ENCODE measurements around the gene WDR55. TPM values are rescaled to one million over a fixed set of nuclear protein-coding genes. Genes with fewer than 3 reads are reported as not detected.

Gene WDR55
- total and polyA plus RNA-seq, 2 of the 13 experiments (the other 11 are each of a cell fraction or from before 2014, with no cell fraction given): 17.7 to 18.2 TPM

DNA sequence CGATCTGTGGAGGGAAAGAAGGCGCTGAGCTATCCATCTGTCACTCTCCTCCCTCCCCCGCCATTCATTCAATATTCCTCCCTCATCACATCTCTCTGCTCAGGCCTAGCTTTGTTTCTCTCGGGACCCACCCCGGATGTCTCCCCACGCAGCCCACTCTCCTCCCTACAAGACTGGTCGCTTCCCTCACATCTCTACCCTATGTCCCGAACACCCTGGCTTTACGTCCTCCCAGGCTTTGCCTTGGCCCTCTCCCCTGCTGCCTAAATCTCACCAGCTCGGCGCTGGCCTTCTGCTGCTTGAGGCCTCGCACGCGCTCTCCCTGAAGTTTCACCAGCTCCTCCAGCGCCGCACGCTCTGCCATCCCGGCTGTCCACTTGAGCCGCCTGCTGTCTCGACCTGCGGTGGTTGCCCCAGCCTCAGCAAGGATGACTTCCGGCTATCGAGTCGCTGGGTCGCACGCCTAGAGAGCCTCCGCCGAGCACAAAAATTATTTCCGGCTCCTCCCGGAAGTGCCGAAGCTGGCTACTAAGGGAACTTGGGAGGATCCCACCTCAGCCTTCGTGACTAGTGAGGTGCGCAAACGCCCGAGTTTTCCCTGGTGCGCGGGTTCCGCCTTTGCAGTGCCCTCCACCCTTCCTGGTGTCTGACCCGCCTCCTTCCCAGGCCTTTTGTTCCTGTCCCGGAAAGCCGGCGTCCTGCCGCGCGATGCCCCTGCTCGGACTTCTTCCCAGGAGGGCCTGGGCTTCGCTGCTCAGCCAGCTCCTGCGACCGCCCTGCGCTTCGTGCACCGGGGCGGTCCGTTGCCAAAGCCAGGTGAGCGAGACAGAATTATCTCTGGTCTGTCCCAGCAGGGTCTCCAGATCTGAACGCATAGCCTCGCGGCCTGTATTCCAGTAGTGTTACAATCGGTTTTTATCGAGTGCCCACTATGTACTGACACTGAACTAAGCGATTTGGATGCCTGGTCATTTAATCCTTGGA lies 26.5 kb downstream of the WDR55 start, which contains the start of the genes HARS1 and HARS2 (continued):
- TF ChIP-seq ZNF605 (CRISPR knock-in tag; IDR thresholded peaks at IDR 0.05) (peak; percentile 80), TMF1 (CRISPR knock-in tag; IDR thresholded peaks at IDR 0.05; ENCODE audit: low read depth) (no peak), SNAPC5 (CRISPR knock-in tag; IDR thresholded peaks at IDR 0.05; ENCODE audit: borderline replicate concordance) (no peak), JDP2 (CRISPR knock-in tag; IDR thresholded peaks at IDR 0.05; ENCODE audit: borderline replicate concordance) (no peak), MEIS1 (CRISPR knock-in tag; IDR thresholded peaks at IDR 0.05; ENCODE audit: borderline replicate concordance) (no peak), CENPX (CRISPR knock-in tag; IDR thresholded peaks at IDR 0.05) (no peak), E2F5 (CRISPR knock-in tag; conservative IDR thresholded peaks at IDR 0.05) (no peak), ZNF33B (CRISPR knock-in tag; IDR thresholded peaks at IDR 0.05) (0 out of 2 replicates have a peak, but pooled peaks have one; percentile 34), GTF2F1 (IDR thresholded peaks at IDR 0.05; ENCODE audit: low read length) (no peak), TCF7L2 (IDR thresholded peaks at IDR 0.05; ENCODE audit: low read depth, low read length) (no peak), SMARCE1 (IDR thresholded peaks at IDR 0.05; ENCODE audit: borderline replicate concordance) (no peak), EHMT2 (IDR thresholded peaks at IDR 0.05; ENCODE audit: borderline replicate concordance, low read depth, low read length) (no peak), ARID5B (CRISPR knock-in tag; IDR thresholded peaks at IDR 0.05) (peak; percentile 48), BCL6 (CRISPR knock-in tag; IDR thresholded peaks at IDR 0.05) (peak; percentile 15; the same call in 1 of the 2 replicates)
- TF ChIP-seq, protein P1, sequence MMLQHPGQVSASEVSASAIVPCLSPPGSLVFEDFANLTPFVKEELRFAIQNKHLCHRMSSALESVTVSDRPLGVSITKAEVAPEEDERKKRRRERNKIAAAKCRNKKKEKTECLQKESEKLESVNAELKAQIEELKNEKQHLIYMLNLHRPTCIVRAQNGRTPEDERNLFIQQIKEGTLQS (CRISPR knock-in tag; IDR thresholded peaks at IDR 0.05): 0 out of 2 replicates have a peak, but pooled peaks have one; percentile 10
- TF ChIP-seq, protein P2, sequence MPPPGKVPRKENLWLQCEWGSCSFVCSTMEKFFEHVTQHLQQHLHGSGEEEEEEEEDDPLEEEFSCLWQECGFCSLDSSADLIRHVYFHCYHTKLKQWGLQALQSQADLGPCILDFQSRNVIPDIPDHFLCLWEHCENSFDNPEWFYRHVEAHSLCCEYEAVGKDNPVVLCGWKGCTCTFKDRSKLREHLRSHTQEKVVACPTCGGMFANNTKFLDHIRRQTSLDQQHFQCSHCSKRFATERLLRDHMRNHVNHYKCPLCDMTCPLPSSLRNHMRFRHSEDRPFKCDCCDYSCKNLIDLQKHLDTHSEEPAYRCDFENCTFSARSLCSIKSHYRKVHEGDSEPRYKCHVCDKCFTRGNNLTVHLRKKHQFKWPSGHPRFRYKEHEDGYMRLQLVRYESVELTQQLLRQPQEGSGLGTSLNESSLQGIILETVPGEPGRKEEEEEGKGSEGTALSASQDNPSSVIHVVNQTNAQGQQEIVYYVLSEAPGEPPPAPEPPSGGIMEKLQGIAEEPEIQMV (CRISPR knock-in tag; IDR thresholded peaks at IDR 0.05; ENCODE audit: low read depth): no peak
- TF ChIP-seq, protein P3, sequence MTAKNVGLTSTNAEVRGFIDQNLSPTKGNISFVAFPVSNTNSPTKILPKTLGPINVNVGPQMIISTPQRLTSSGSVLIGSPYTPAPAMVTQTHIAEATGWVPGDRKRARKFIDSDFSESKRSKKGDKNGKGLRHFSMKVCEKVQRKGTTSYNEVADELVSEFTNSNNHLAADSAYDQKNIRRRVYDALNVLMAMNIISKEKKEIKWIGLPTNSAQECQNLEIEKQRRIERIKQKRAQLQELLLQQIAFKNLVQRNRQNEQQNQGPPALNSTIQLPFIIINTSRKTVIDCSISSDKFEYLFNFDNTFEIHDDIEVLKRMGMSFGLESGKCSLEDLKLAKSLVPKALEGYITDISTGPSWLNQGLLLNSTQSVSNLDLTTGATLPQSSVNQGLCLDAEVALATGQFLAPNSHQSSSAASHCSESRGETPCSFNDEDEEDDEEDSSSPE (CRISPR knock-in tag; IDR thresholded peaks at IDR 0.05): 0 out of 2 replicates have a peak, but pooled peaks have one; percentile 50

Measured in HepG2 (cell line).